ENCODE data around the gene TUFM. TPM values are rescaled to one million over a fixed set of nuclear protein-coding genes. Genes with fewer than 3 reads are reported as not detected.
A peak's percentile ranks its signal among the peaks of the same experiment; 100 is the strongest.
"Not testable (repeated sequence)": the region's sequence is repeated elsewhere in the genome, so short reads cannot be mapped to it uniquely, and the experiment has no call there.

TUFM gene
- polyA plus RNA-seq (2012; ENCODE audit: missing spikeins) = 154 TPM

GRCh38 chr16:28846080-28846932 lies at the start of gene TUFM:
TUFM (minus strand) TSS chr16:28846348; CDS start chr16:28846269, 79 bp downstream.
- DNase-seq (ENCODE audit: insufficient read length) (peak; percentile 97), FAIRE-seq (peak; percentile 98)
- TF ChIP-seq POLR2A (IDR thresholded peaks at IDR 0.05; ENCODE audit: low read depth, low read length) = peak; percentile 83; the same call in 1 of the 2 replicates
- peak; percentile 64; the same call in 1 of the 2 replicates for TF ChIP-seq TAF1 (IDR thresholded peaks at IDR 0.05; ENCODE audit: borderline replicate concordance, low read depth, low read length)
- peak; percentile 74 for TF ChIP-seq POLR2AphosphoS5 (IDR thresholded peaks at IDR 0.05; ENCODE audit: low read depth, low read length)

GRCh38 chr16:28895609-28896008 lies 49.5 kb upstream of the TUFM start:
- DNase-seq (ENCODE audit: insufficient read length) (no peak), FAIRE-seq (no peak)
- TF ChIP-seq TAF1 (IDR thresholded peaks at IDR 0.05; ENCODE audit: borderline replicate concordance, low read depth, low read length) (no peak), POLR2AphosphoS5 (IDR thresholded peaks at IDR 0.05; ENCODE audit: low read depth, low read length) (no peak), POLR2A (IDR thresholded peaks at IDR 0.05; ENCODE audit: low read depth, low read length) (no peak)

DNA sequence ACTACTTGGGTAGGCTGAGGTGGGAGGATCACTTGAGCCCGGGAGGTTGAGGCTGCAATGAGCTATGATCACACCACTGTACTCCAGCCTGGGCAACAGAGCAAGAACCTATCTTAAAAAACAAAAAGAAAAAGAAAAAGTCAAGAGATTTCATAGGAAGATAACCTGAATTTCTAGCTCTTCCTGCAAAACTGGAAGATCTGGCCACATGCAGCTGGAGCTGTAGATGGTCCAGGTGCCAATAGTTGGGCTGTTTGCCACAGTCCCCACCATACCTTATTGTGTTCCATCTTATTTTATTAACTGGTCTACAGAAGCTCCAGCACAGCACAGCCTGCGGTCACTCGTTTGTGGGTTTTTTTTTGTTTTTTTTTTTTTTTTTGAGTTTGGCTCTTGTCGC lies 47.1 kb upstream of the TUFM start:
- DNase-seq (ENCODE audit: insufficient read length) = no peak
- FAIRE-seq = no peak

DNA sequence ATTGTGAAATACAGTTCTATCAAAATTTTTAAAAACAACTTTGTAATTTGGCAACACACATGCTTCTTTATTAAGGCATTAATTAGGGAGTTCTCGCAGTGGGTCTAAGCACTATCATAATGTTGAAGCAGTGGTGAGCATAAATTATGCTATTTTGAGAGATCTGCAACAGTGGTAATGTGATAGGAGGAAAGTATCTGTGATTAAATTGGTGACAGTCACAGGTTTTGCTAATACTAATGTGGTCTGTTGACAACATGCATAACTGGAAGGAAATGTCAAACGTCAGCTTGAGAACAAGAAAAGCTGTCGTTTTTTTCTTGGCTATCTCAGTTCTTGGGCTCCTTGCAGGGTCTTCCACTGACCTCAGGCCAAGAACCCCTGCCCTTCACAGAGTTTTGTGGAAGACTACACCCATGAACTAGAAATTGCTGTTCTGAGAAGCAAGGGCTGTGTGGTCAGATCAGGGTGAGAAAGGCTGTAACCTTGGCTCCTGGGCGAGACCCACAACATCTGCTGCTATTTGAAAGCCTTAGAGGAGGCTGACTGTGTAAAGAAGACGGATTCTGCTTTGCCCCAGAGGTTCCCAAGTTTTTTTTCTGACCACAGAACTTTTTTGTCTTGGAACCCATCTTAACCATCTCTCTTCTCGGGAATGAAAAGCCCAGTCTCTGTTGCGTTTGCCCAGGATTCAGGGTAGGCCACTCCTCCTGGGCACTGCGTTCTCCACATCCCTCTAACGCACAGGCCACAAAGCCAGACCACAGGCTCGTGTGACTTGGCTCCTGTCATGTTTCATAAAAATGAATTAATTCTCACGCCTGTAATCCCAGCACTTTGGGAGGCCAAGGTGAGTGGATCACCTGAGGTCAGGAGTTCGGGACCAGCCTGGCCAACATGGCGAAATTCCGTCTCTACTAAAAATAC lies 46.1 kb upstream of the TUFM start:
- TF ChIP-seq TAF1 (IDR thresholded peaks at IDR 0.05; ENCODE audit: borderline replicate concordance, low read depth, low read length) (no peak), POLR2AphosphoS5 (IDR thresholded peaks at IDR 0.05; ENCODE audit: low read depth, low read length) (no peak), POLR2A (IDR thresholded peaks at IDR 0.05; ENCODE audit: low read depth, low read length) (no peak)
- DNase-seq (ENCODE audit: insufficient read length) = no peak
- FAIRE-seq = no peak

More for the DNA sequence above, 47.1 kb upstream of the TUFM start:
- TF ChIP-seq POLR2A (IDR thresholded peaks at IDR 0.05; ENCODE audit: low read depth, low read length) (no peak), TAF1 (IDR thresholded peaks at IDR 0.05; ENCODE audit: borderline replicate concordance, low read depth, low read length) (no peak), POLR2AphosphoS5 (IDR thresholded peaks at IDR 0.05; ENCODE audit: low read depth, low read length) (no peak)

GRCh38 chr16:28890355-28890754 lies 44.2 kb upstream of the TUFM start:
- FAIRE-seq; DNase-seq (ENCODE audit: insufficient read length): not testable (repeated sequence)

GRCh38 chr16:28886945-28887344 lies 40.8 kb upstream of the TUFM start:
- DNase-seq (ENCODE audit: insufficient read length) (no peak), FAIRE-seq (no peak)
- TF ChIP-seq TAF1 (IDR thresholded peaks at IDR 0.05; ENCODE audit: borderline replicate concordance, low read depth, low read length) (no peak), POLR2A (IDR thresholded peaks at IDR 0.05; ENCODE audit: low read depth, low read length) (no peak), POLR2AphosphoS5 (IDR thresholded peaks at IDR 0.05; ENCODE audit: low read depth, low read length) (no peak)

GRCh38 chr16:28884045-28884444 lies 37.9 kb upstream of the TUFM start:
- DNase-seq (ENCODE audit: insufficient read length) (no peak), FAIRE-seq (no peak)
- TF ChIP-seq POLR2A (IDR thresholded peaks at IDR 0.05; ENCODE audit: low read depth, low read length) = no peak
- TF ChIP-seq POLR2AphosphoS5 (IDR thresholded peaks at IDR 0.05; ENCODE audit: low read depth, low read length) = no peak
- TF ChIP-seq TAF1 (IDR thresholded peaks at IDR 0.05; ENCODE audit: borderline replicate concordance, low read depth, low read length) = no peak

GRCh38 chr16:28883221-28883996 lies 37.3 kb upstream of the TUFM start:
- no peak for TF ChIP-seq POLR2AphosphoS5 (IDR thresholded peaks at IDR 0.05; ENCODE audit: low read depth, low read length)
- TF ChIP-seq POLR2A (IDR thresholded peaks at IDR 0.05; ENCODE audit: low read depth, low read length) = no peak

GRCh38 chr16:28882551-28883160 lies 36.5 kb upstream of the TUFM start:
- DNase-seq (ENCODE audit: insufficient read length) (no peak), FAIRE-seq (no peak)
- no peak for TF ChIP-seq POLR2A (IDR thresholded peaks at IDR 0.05; ENCODE audit: low read depth, low read length)
- TF ChIP-seq TAF1 (IDR thresholded peaks at IDR 0.05; ENCODE audit: borderline replicate concordance, low read depth, low read length) = no peak
- no peak for TF ChIP-seq POLR2AphosphoS5 (IDR thresholded peaks at IDR 0.05; ENCODE audit: low read depth, low read length)

More at GRCh38 chr16:28883221-28883996, 37.3 kb upstream of the TUFM start:
- FAIRE-seq = no peak
- DNase-seq (ENCODE audit: insufficient read length) = no peak

DNA sequence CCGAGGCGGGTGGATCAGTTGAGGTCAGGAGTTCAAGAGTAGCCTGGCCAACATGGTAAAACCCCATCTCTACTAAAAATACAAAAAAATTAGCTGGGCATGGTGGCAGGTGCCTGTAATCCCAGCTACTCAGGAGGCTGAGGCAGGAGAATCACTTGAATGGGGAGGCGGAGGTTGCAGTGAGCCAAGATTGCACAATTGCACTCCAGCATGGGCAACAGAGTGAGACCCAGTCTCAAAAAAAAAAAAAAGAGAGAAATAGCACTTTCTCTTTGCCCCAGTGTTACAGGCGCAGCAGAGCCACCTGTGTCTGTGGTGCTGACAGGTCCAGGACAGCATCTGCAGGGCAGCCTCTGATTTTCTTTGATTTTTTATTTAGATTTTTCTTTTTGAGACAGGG lies 35.4 kb upstream of the TUFM start:
- FAIRE-seq; DNase-seq (ENCODE audit: insufficient read length): not testable (repeated sequence)

- no peak for TF ChIP-seq POLR2AphosphoS5 (IDR thresholded peaks at IDR 0.05; ENCODE audit: low read depth, low read length)
- DNase-seq (ENCODE audit: insufficient read length) = no peak
- no peak for FAIRE-seq
Measured at GRCh38 chr16:28880955-28881354, 34.8 kb upstream of the TUFM start.

Measured in GM12892 (cell line).